Adrenal gland (tissue), 12 donors: ENCODE data around the gene CATSPER3. TPM values are rescaled to one million over a fixed set of nuclear protein-coding genes. Genes with fewer than 3 reads are reported as not detected.

ENCODE experiments used
- DNase-seq, 7 donors: peaks; one replicate each; pipeline ENCODE4 v3.0.0-alpha.2; 2019 to 2020
- H3K27ac ChIP-seq, 5 donors: fragments of 200-600 bp; sonication (generic) in 4 of 5; 1 replicate in 3 of 5; 2 replicates in 2 of 5; pipeline versions ENCODE4 v1.5.1 to v1.8.0; 2016 to 2020; ENCODE audit warnings: mild to moderate bottlenecking in 1 of 5
- H3K27me3 ChIP-seq: fragments of 200-600 bp; 2 replicates; pipeline ENCODE4 v1.8.0; 2021
- H3K36me3 ChIP-seq, 2 donors: fragments of 200-600 bp; replicated peaks in 1 of 2; 1 replicate in 1 of 2; 2 replicates in 1 of 2; pipeline versions ENCODE4 v1.5.1 to v1.8.0; 2018 to 2022
- H3K4me1 ChIP-seq, 2 donors: fragments of 200-600 bp; replicated peaks in 1 of 2; 1 replicate in 1 of 2; 2 replicates in 1 of 2; pipeline versions ENCODE4 v1.5.1 to v1.8.0; 2018 to 2021
- H3K4me3 ChIP-seq, 4 donors: fragments of 200-600 bp; sonication (generic) in 3 of 4; one replicate each; pipeline ENCODE4 v1.5.1; 2016 to 2018
- H3K9me3 ChIP-seq, 3 donors: fragments of 200-600 bp; sonication (generic) in 1 of 3; replicated peaks in 1 of 3; 1 replicate in 2 of 3; 2 replicates in 1 of 3; pipeline versions ENCODE4 v1.5.1 to v1.8.0; 2016 to 2021
- CTCF ChIP-seq, 6 experiments: fragments of 450-650 bp in 4 of 6; fragments of 200-600 bp in 2 of 6; sonication (generic) in 1 of 6; IDR thresholded peaks; 1 replicate in 5 of 6; 2 replicates in 1 of 6; pipeline versions ENCODE4 v1.5.1 to v1.8.0; 2016 to 2021; ENCODE audit warnings: antibody characterized with exemption in 6 of 6, mild to moderate bottlenecking in 2 of 6, moderate library complexity in 1 of 6
- POLR2A ChIP-seq, 2 donors: fragments of 450-650 bp; IDR thresholded peaks; one replicate each; pipeline ENCODE4 v1.6.1; 2017; ENCODE audit warnings: antibody characterized with exemption in 2 of 2, mild to moderate bottlenecking in 2 of 2, moderate library complexity in 1 of 2
- WGBS, 4 donors: extraction: QIAGEN DNeasy Blood & Tissue Kit in 2 of 4; methylation state at CpG; one replicate each; pipeline versions ENCODE4 v1.1.5 to v1.1.7; 2013 to 2017; 5-methylcytosine and 5-hydroxymethylcytosine counted together
- intact Hi-C, 2 donors: fragments of 100-400 bp; cut with DNase I; formaldehyde crosslinking; loops; one replicate each; pipeline versions ENCODE4 v1.14.1 to v1.15.0; 2022 to 2023
- polyA plus RNA-seq, 3 donors: library from polyadenylated mRNA; stranded (reverse); fragments of 200-250 nt in 2 of 3; fragments of 350-450 nt in 1 of 3; fragmentation: Illumina TruSeq in 1 of 3; extraction: RNeasy Lipid Tissue Mini Kit (QIAGEN cat#74804) in 1 of 3; gene quantifications; one replicate each; pipeline ENCODE4 v1.2.3, GENCODE V29; 2013 to 2014
- total RNA-seq, 9 donors: library from RNA; depleted of rRNA in 4 of 9; stranded (reverse); fragments of >200 nt in 4 of 9; fragments of 120-200 nt in 1 of 9; fragmentation: NEBNext Ultra II Directional in 1 of 9; extraction: Animal tissue kit (Norgen Biotek cat#: 25700) in 1 of 9; gene quantifications; one replicate each; pipeline versions ENCODE4 v1.1.0 to v1.2.4, GENCODE V29; 2013 to 2023
- donor health status: healthy with polysubstance abuse.
- donor health status: Bipolar disorder and iron deficiency.
- donor health status: DM: yes; HTN: yes; CAD: no.
- donor health status: DM: no; HTN: no; CAD: no.
- donor health status: DM: no; HTN: no; CAD: no.
- donor health status: DM: yes; HTN: yes; CAD: no.

The CATSPER3 gene
- total and polyA plus RNA-seq, 12 donors, result 0.28 to 2.7 (median 0.80) TPM; not detected in 2

GRCh38 chr5:135052511-135053145 lies 84.9 kb downstream of the CATSPER3 start:
- no peak for TF ChIP-seq CTCF (IDR thresholded peaks at IDR 0.05)
- no peak for TF ChIP-seq POLR2A (IDR thresholded peaks at IDR 0.05)
- no peak overlapping the region for H3K4me3 ChIP-seq
- H3K4me1 ChIP-seq, result no peaks in the 10 kb centered on the region
- no peak overlapping the region for H3K27ac ChIP-seq
- H3K36me3 ChIP-seq, result no peaks in the 10 kb centered on the region
- 37 to 73% (median 49%) methylated on average over 3 to 6 of the region's 6 CpGs for WGBS, 4 donors
- H3K27me3 ChIP-seq, result peaks cover 22% of the 10 kb centered on the region
- no peaks in the 10 kb centered on the region for H3K9me3 ChIP-seq
- intact Hi-C loops, result no loop called here
- DNase-seq, result no peak

- Histone ChIP-seq H3K27ac (no peak overlapping the region), H3K27me3 (peaks cover 22% of the 10 kb centered on the region), H3K36me3 (no peaks in the 10 kb centered on the region), H3K4me1 (no peaks in the 10 kb centered on the region), H3K9me3 (no peaks in the 10 kb centered on the region), H3K4me3 (no peak overlapping the region)
- no peak for DNase-seq
- intact Hi-C loops, result no loop called here
- TF ChIP-seq POLR2A (IDR thresholded peaks at IDR 0.05), result no peak
- TF ChIP-seq CTCF (IDR thresholded peaks at IDR 0.05), result no peak
- 53 to 75% (median 62%) methylated on average over 1 to 3 of the region's 3 CpGs for WGBS, 4 donors
Measured at GRCh38 chr5:135053278-135053677, 85.6 kb downstream of the CATSPER3 start.

GRCh38 chr5:135053989-135054388 lies 86.3 kb downstream of the CATSPER3 start:
- Histone ChIP-seq H3K4me1 (no peaks in the 10 kb centered on the region), H3K27me3 (peaks cover 22% of the 10 kb centered on the region), H3K36me3 (no peaks in the 10 kb centered on the region), H3K9me3 (no peaks in the 10 kb centered on the region), H3K4me3 (no peak overlapping the region), H3K27ac (no peak overlapping the region)
- intact Hi-C loops, result no loop called here
- DNase-seq, result no peak
- TF ChIP-seq POLR2A (IDR thresholded peaks at IDR 0.05) (no peak), CTCF (IDR thresholded peaks at IDR 0.05) (no peak)
- 42 to 52% (median 49%) methylated on average over 6 to 8 of the region's 8 CpGs for WGBS, 4 donors

- Histone ChIP-seq H3K27me3 (peaks cover 19% of the 10 kb centered on the region), H3K9me3 (no peaks in the 10 kb centered on the region), H3K36me3 (no peaks in the 10 kb centered on the region), H3K27ac (no peak overlapping the region), H3K4me1 (no peaks in the 10 kb centered on the region), H3K4me3 (no peak overlapping the region)
- intact Hi-C loops, result no loop called here
- TF ChIP-seq CTCF (IDR thresholded peaks at IDR 0.05) (no peak), POLR2A (IDR thresholded peaks at IDR 0.05) (no peak)
- WGBS, 4 donors, result 71 to 80% (median 74%) methylated on average over 2 of the region's 2 CpGs
- no peak for DNase-seq
Measured at GRCh38 chr5:135054546-135054945, 86.8 kb downstream of the CATSPER3 start.
